ENCODE results near the gene SYNRG. TPM values are rescaled to one million over a fixed set of nuclear protein-coding genes. Genes with fewer than 3 reads are reported as not detected.
A peak's percentile ranks its signal among the peaks of the same experiment; 100 is the strongest.

Gene SYNRG
- polyA plus RNA-seq (8.9 to 9.2 TPM (median 9.1 TPM) in 3 replicates), polyA minus RNA-seq (22.3 to 38.2 TPM (median 24.6 TPM) in 3 replicates)
- 27.9 TPM for polyA plus RNA-seq (2011; ENCODE audit: low read depth)
- polyA plus RNA-seq (2011; cell fraction: cytosol; rRNA removed), result 4.1 and 7.5 TPM in 2 replicates
- polyA plus RNA-seq (2011; cell fraction: nucleus; rRNA removed), result 17.5 and 20.9 TPM in 2 replicates
- polyA plus RNA-seq (2012; ENCODE audit: low replicate concordance), result 10.2 and 11.2 TPM in 2 replicates
- polyA minus RNA-seq (2011; cell fraction: cytosol; rRNA and poly(A)+ RNA removed), result 5.6 TPM
- 21.8 and 39.9 TPM in 2 replicates for polyA minus RNA-seq (2011; cell fraction: nucleus; rRNA and poly(A)+ RNA removed)

DNA sequence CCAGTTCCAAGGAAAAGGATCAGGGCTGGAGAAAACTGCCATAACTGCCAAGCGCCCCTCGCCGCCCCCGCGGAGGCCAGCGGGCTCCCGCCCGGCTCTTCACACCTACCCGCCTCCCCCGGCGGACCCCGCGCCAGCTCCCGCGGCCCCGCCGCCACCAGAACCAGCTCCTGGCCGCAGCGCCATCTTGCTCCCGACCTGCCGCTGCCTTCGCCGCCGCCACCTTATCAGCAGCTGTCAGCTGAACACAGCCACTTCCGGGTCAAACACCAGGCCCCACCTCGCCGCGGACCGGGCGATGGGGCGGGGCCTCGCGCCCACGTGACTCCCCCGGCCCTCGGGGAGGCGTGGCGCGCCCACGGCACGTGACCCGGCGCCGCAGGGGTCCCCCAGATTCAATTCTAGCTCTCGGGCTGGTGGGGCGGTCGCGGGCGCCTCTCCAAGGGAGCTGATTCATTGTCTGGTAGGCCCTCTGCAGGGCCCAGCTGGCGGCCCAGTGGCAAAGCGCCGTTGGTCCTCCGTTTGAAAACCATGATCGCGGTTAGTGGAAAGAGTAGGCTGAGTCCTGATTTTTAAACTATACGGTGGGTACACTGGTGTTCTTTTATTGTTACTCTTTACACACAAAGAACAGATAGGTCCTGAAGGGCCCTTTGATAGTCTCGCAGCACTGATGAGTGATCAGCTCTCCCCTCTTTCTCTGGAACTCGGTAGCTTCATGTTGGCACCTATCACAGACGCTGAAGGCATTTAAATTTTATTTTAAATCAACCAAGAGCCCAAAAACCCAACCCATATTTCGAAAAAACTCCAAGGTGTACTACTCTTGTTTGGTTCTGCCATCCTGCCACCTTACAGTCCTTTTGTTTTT lies at the start of gene SYNRG:
Gene SYNRG (minus strand): TSS at position 249 of the 871 bp plus-strand sequence. CDS start 63 bp downstream, at position 186.
- Histone ChIP-seq H3K4me2 (ENCODE audit: control insufficient read depth, extremely low read depth, insufficient read depth, low read depth, low read length) (peak within 1 kb of the TSS; percentile 93), H3K9ac (ENCODE audit: control insufficient read depth, extremely low read depth, insufficient read depth, low read length) (peak within 1 kb of the TSS; percentile 86), H3K4me1 (ENCODE audit: control insufficient read depth, extremely low read depth, insufficient read depth, low read length) (peaks cover 22% of the 10 kb centered on the region), H3K27me3 (ENCODE audit: control insufficient read depth, extremely low read depth, insufficient read depth, low read length) (no peaks in the 10 kb centered on the region), H3K9me3 (ENCODE audit: control insufficient read depth, low read depth, low read length) (no peaks in the 10 kb centered on the region), H3K79me2 (ENCODE audit: control insufficient read depth, insufficient read depth, low read length) (peaks cover 16% of the 10 kb centered on the region), H4K20me1 (ENCODE audit: control insufficient read depth, extremely low read depth, insufficient read depth, low read length) (no peaks in the 10 kb centered on the region), H3K36me3 (ENCODE audit: control insufficient read depth in 2 of 2, extremely low read depth in 1 of 2, insufficient read depth in 2 of 2, low read length in 2 of 2) (peaks cover 0 to 3% of the 10 kb centered on the region in 2 experiments), H3K27ac (ENCODE audit: control insufficient read depth, insufficient read depth, low read length) (peak within 1 kb of the TSS; percentile 80), H3K9me1 (ENCODE audit: control insufficient read depth, extremely low read depth, insufficient read depth, low read length) (no peaks in the 10 kb centered on the region), H3K4me3 (ENCODE audit: control insufficient read depth in 2 of 3, extremely low read depth in 1 of 3, insufficient read depth in 2 of 3, low read depth in 1 of 3, low read length in 3 of 3) (peak within 1 kb of the TSS; percentile 87 to 89 (median 87)), H2AFZ (ENCODE audit: control insufficient read depth, low read length) (peak within 1 kb of the TSS; percentile 84)
- dilution Hi-C loops (cut with MboI; ENCODE audit: extremely low pct_ligation_motif_present, low sequenced_read_pairs), result no loop called here
- no peak for FAIRE-seq
- TF ChIP-seq, protein P1, sequence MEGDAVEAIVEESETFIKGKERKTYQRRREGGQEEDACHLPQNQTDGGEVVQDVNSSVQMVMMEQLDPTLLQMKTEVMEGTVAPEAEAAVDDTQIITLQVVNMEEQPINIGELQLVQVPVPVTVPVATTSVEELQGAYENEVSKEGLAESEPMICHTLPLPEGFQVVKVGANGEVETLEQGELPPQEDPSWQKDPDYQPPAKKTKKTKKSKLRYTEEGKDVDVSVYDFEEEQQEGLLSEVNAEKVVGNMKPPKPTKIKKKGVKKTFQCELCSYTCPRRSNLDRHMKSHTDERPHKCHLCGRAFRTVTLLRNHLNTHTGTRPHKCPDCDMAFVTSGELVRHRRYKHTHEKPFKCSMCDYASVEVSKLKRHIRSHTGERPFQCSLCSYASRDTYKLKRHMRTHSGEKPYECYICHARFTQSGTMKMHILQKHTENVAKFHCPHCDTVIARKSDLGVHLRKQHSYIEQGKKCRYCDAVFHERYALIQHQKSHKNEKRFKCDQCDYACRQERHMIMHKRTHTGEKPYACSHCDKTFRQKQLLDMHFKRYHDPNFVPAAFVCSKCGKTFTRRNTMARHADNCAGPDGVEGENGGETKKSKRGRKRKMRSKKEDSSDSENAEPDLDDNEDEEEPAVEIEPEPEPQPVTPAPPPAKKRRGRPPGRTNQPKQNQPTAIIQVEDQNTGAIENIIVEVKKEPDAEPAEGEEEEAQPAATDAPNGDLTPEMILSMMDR (optimal IDR thresholded peaks at IDR 0.05 in 1 of 3, IDR thresholded peaks at IDR 0.05 in 1 of 3, conservative IDR thresholded peaks at IDR 0.05 in 1 of 3; ENCODE audit: extremely low read depth in 1 of 3, insufficient read depth in 2 of 3, low read length in 3 of 3), result peak; percentile 25 to 31 (median 29)
- TF ChIP-seq EZH2 (IDR thresholded peaks at IDR 0.05; ENCODE audit: low read length), result no peak
- DNase-seq (ENCODE audit: low read depth, low spot score), result peak; percentile 46

GRCh38 chr17:37657202-37657601 lies 48.0 kb upstream of the SYNRG start:
- Histone ChIP-seq H2AFZ (ENCODE audit: control insufficient read depth, low read length) (no peak overlapping the region), H3K79me2 (ENCODE audit: control insufficient read depth, insufficient read depth, low read length) (no peaks in the 10 kb centered on the region), H3K36me3 (ENCODE audit: control insufficient read depth in 2 of 2, extremely low read depth in 1 of 2, insufficient read depth in 2 of 2, low read length in 2 of 2) (no peaks in the 10 kb centered on the region), H3K4me1 (ENCODE audit: control insufficient read depth, extremely low read depth, insufficient read depth, low read length) (no peaks in the 10 kb centered on the region), H3K27ac (ENCODE audit: control insufficient read depth, insufficient read depth, low read length) (no peak overlapping the region), H3K9me3 (ENCODE audit: control insufficient read depth, low read depth, low read length) (no peaks in the 10 kb centered on the region), H3K27me3 (ENCODE audit: control insufficient read depth, extremely low read depth, insufficient read depth, low read length) (no peaks in the 10 kb centered on the region), H3K4me3 (ENCODE audit: control insufficient read depth in 2 of 3, extremely low read depth in 1 of 3, insufficient read depth in 2 of 3, low read depth in 1 of 3, low read length in 3 of 3) (no peak overlapping the region), H4K20me1 (ENCODE audit: control insufficient read depth, extremely low read depth, insufficient read depth, low read length) (no peaks in the 10 kb centered on the region), H3K4me2 (ENCODE audit: control insufficient read depth, extremely low read depth, insufficient read depth, low read depth, low read length) (no peak overlapping the region), H3K9me1 (ENCODE audit: control insufficient read depth, extremely low read depth, insufficient read depth, low read length) (no peaks in the 10 kb centered on the region), H3K9ac (ENCODE audit: control insufficient read depth, extremely low read depth, insufficient read depth, low read length) (no peak overlapping the region)
- dilution Hi-C loops (cut with MboI; ENCODE audit: extremely low pct_ligation_motif_present, low sequenced_read_pairs), result no loop called here
- DNase-seq (ENCODE audit: low read depth, low spot score) (no peak), FAIRE-seq (no peak)
- no peak for TF ChIP-seq EZH2 (IDR thresholded peaks at IDR 0.05; ENCODE audit: low read length)
- TF ChIP-seq, protein P1 (optimal IDR thresholded peaks at IDR 0.05 in 1 of 3, IDR thresholded peaks at IDR 0.05 in 1 of 3, conservative IDR thresholded peaks at IDR 0.05 in 1 of 3; ENCODE audit: extremely low read depth in 1 of 3, insufficient read depth in 2 of 3, low read length in 3 of 3), result no peak
